ENCODE measurements around the gene NXF1. TPM values are rescaled to one million over a fixed set of nuclear protein-coding genes. Genes with fewer than 3 reads are reported as not detected.

NXF1 gene
- total and polyA plus RNA-seq, 2 of the 13 experiments (the other 11 are each of a cell fraction or from before 2014, with no cell fraction given): 30.4 to 30.9 TPM

- peak; percentile 35 for TF ChIP-seq ZNF609 (CRISPR knock-in tag; IDR thresholded peaks at IDR 0.05; ENCODE audit: borderline replicate concordance)
- TF ChIP-seq NFKBIZ (CRISPR knock-in tag; IDR thresholded peaks at IDR 0.05): 0 out of 2 replicates have a peak, but pooled peaks have one; percentile 22
- no peak for TF ChIP-seq ELK4 (CRISPR knock-in tag; IDR thresholded peaks at IDR 0.05; ENCODE audit: borderline replicate concordance)
- TF ChIP-seq ASH2L (IDR thresholded peaks at IDR 0.05; ENCODE audit: insufficient read length, low read depth, low read length): peak; percentile 72
- TF ChIP-seq MLXIP (CRISPR knock-in tag; IDR thresholded peaks at IDR 0.05; ENCODE audit: borderline replicate concordance): no peak
- no peak for TF ChIP-seq CSRNP2 (CRISPR knock-in tag; conservative IDR thresholded peaks at IDR 0.05; ENCODE audit: low read depth)
- no peak for TF ChIP-seq CCDC6 (CRISPR knock-in tag; IDR thresholded peaks at IDR 0.05)
- TF ChIP-seq ELF3 (CRISPR knock-in tag; IDR thresholded peaks at IDR 0.05): peak; percentile 43
- peak; percentile 24 for TF ChIP-seq TBL1XR1 (IDR thresholded peaks at IDR 0.05; ENCODE audit: borderline replicate concordance, low read length, partially characterized antibody)
- peak; percentile 94 for TF ChIP-seq GABPB1 (CRISPR knock-in tag; IDR thresholded peaks at IDR 0.05)
- no peak for TF ChIP-seq ZNF552 (CRISPR knock-in tag; IDR thresholded peaks at IDR 0.05; ENCODE audit: borderline replicate concordance)
- peak; percentile 82; the same call in 1 of the 2 replicates for TF ChIP-seq ZNF605 (CRISPR knock-in tag; IDR thresholded peaks at IDR 0.05)
- 0 out of 2 replicates have a peak, but pooled peaks have one; percentile 7 for TF ChIP-seq PHF21A (CRISPR knock-in tag; IDR thresholded peaks at IDR 0.05)
- TF ChIP-seq ZNF720 (CRISPR knock-in tag; IDR thresholded peaks at IDR 0.05): no peak
- TF ChIP-seq NFKB2 (CRISPR knock-in tag; IDR thresholded peaks at IDR 0.05; ENCODE audit: borderline replicate concordance): peak; percentile 65; the same call in 1 of the 2 replicates
- peak; percentile 57 for TF ChIP-seq ZFY (CRISPR knock-in tag; IDR thresholded peaks at IDR 0.05)
- TF ChIP-seq ZSCAN29 (CRISPR knock-in tag; conservative IDR thresholded peaks at IDR 0.05): no peak
Observed at GRCh38 chr11:62831520-62832335, 26.5 kb upstream of the NXF1 start, which contains the start of gene STX5 (continued).
